Measurements from ENCODE around the gene WNT2B. TPM values are rescaled to one million over a fixed set of nuclear protein-coding genes. Genes with fewer than 3 reads are reported as not detected.

Gene WNT2B
- total RNA-seq, 1 experiment from 2014 or later: 1.6 TPM

GRCh38 chr1:112544011-112544688, 35.4 kb downstream of the WNT2B start:
- H3K27me3 ChIP-seq (ENCODE audit: control insufficient read depth, insufficient read depth, low read length): no peaks in the 10 kb centered on the region
- ChIA-PET CTCF (interaction anchor here (0.6 kb wide), 1 partner anchor 17 kb away, joined by 6 read pairs; no protein-coding TSS in a partner anchor), POLR2A (interaction anchor here (0.5 to 1.1 kb wide), 3 partner anchors 10 to 160 kb away, joined by 3 to 7 read pairs (median 4); no protein-coding TSS in a partner anchor)
- TF ChIP-seq, protein P1, sequence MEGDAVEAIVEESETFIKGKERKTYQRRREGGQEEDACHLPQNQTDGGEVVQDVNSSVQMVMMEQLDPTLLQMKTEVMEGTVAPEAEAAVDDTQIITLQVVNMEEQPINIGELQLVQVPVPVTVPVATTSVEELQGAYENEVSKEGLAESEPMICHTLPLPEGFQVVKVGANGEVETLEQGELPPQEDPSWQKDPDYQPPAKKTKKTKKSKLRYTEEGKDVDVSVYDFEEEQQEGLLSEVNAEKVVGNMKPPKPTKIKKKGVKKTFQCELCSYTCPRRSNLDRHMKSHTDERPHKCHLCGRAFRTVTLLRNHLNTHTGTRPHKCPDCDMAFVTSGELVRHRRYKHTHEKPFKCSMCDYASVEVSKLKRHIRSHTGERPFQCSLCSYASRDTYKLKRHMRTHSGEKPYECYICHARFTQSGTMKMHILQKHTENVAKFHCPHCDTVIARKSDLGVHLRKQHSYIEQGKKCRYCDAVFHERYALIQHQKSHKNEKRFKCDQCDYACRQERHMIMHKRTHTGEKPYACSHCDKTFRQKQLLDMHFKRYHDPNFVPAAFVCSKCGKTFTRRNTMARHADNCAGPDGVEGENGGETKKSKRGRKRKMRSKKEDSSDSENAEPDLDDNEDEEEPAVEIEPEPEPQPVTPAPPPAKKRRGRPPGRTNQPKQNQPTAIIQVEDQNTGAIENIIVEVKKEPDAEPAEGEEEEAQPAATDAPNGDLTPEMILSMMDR (IDR thresholded peaks at IDR 0.05): no peak
- TF ChIP-seq POLR2AphosphoS5 (IDR thresholded peaks at IDR 0.05; ENCODE audit: low read depth, low read length): no peak
- TF ChIP-seq, protein P2, sequence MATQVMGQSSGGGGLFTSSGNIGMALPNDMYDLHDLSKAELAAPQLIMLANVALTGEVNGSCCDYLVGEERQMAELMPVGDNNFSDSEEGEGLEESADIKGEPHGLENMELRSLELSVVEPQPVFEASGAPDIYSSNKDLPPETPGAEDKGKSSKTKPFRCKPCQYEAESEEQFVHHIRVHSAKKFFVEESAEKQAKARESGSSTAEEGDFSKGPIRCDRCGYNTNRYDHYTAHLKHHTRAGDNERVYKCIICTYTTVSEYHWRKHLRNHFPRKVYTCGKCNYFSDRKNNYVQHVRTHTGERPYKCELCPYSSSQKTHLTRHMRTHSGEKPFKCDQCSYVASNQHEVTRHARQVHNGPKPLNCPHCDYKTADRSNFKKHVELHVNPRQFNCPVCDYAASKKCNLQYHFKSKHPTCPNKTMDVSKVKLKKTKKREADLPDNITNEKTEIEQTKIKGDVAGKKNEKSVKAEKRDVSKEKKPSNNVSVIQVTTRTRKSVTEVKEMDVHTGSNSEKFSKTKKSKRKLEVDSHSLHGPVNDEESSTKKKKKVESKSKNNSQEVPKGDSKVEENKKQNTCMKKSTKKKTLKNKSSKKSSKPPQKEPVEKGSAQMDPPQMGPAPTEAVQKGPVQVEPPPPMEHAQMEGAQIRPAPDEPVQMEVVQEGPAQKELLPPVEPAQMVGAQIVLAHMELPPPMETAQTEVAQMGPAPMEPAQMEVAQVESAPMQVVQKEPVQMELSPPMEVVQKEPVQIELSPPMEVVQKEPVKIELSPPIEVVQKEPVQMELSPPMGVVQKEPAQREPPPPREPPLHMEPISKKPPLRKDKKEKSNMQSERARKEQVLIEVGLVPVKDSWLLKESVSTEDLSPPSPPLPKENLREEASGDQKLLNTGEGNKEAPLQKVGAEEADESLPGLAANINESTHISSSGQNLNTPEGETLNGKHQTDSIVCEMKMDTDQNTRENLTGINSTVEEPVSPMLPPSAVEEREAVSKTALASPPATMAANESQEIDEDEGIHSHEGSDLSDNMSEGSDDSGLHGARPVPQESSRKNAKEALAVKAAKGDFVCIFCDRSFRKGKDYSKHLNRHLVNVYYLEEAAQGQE (IDR thresholded peaks at IDR 0.05; ENCODE audit: insufficient read depth in 1 of 2, low read depth in 2 of 2, low read length in 1 of 2): no peak
- no peak for TF ChIP-seq TCF7L2 (IDR thresholded peaks at IDR 0.05; ENCODE audit: low read depth, low read length)
- no peak for TF ChIP-seq SIN3A (IDR thresholded peaks at IDR 0.05; ENCODE audit: borderline replicate concordance, insufficient read depth, low read depth, low read length)
- intact Hi-C loops (cut with micrococcal nuclease; ENCODE audit: unreplicated experiment): no loop called here
- no peaks in the 10 kb centered on the region for H3K9me3 ChIP-seq (ENCODE audit: control insufficient read depth, insufficient read depth, low read depth, low read length)
- no TSS peak for BruUV-seq (replicated peaks)
- H3K4me3 ChIP-seq (ENCODE audit: low read depth in 2 of 2, low read length in 2 of 2): no peak overlapping the region
- H3K4me1 ChIP-seq (ENCODE audit: control insufficient read depth, insufficient read depth, low read length): peaks cover 14% of the 10 kb centered on the region; the same call in 1 of the 2 replicates
- in situ Hi-C loops (cut with HindIII; ENCODE audit: low pct_unique_long_range_greater_than_20kb, low sequenced_read_pairs): no loop called here
- peaks cover 3% of the 10 kb centered on the region; the same call in 1 of the 2 replicates for H3K36me3 ChIP-seq (ENCODE audit: control insufficient read depth, insufficient read depth, low read length)
- ATAC-seq (peak; percentile 88), DNase-seq (ENCODE audit: low read depth, low spot score) (peak; percentile 77)
- H3K27ac ChIP-seq (ENCODE audit: low read length): peak overlapping the region; percentile 70; the same call in 1 of the 2 replicates

DNA sequence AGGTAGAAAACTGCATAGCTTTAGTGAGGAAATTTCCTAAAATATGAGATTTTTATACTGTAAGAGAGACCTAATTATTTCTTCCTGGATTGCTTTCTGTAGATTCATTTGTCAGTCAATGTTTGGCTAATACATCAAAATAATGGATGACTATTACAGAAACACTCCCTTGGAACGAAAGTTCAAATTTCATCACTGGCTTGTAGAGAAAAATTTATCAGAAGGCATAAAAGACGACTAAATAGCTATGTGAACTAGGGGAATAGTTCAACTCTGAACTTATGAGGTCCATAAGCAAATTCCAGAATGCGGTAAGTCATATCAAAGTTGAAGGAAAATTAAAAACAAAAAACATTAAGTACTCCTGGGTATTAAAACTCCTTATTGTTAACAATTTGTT, 36.0 kb downstream of the WNT2B start:
- H3K4me3 ChIP-seq (ENCODE audit: low read depth in 2 of 2, low read length in 2 of 2): no peak overlapping the region
- H3K27me3 ChIP-seq (ENCODE audit: control insufficient read depth, insufficient read depth, low read length): no peaks in the 10 kb centered on the region
- H3K9me3 ChIP-seq (ENCODE audit: control insufficient read depth, insufficient read depth, low read depth, low read length): no peaks in the 10 kb centered on the region
- DNase-seq (ENCODE audit: low read depth, low spot score) (no peak), ATAC-seq (no peak)
- intact Hi-C loops (cut with micrococcal nuclease; ENCODE audit: unreplicated experiment) (no loop called here), in situ Hi-C loops (cut with HindIII; ENCODE audit: low pct_unique_long_range_greater_than_20kb, low sequenced_read_pairs) (no loop called here)
- peaks cover 14% of the 10 kb centered on the region; the same call in 1 of the 2 replicates for H3K4me1 ChIP-seq (ENCODE audit: control insufficient read depth, insufficient read depth, low read length)
- no TSS peak for BruUV-seq (replicated peaks)
- peaks cover 3% of the 10 kb centered on the region; the same call in 1 of the 2 replicates for H3K36me3 ChIP-seq (ENCODE audit: control insufficient read depth, insufficient read depth, low read length)
- TF ChIP-seq TCF7L2 (IDR thresholded peaks at IDR 0.05; ENCODE audit: low read depth, low read length) (no peak), SIN3A (IDR thresholded peaks at IDR 0.05; ENCODE audit: borderline replicate concordance, insufficient read depth, low read depth, low read length) (no peak), POLR2AphosphoS5 (IDR thresholded peaks at IDR 0.05; ENCODE audit: low read depth, low read length) (no peak)
- TF ChIP-seq, protein P1 (IDR thresholded peaks at IDR 0.05): no peak
- TF ChIP-seq, protein P2 (IDR thresholded peaks at IDR 0.05; ENCODE audit: insufficient read depth in 1 of 2, low read depth in 2 of 2, low read length in 1 of 2): no peak
- peak overlapping the region; percentile 70; the same call in 1 of the 2 replicates for H3K27ac ChIP-seq (ENCODE audit: low read length)
- POLR2A ChIA-PET: interaction anchor here (0.5 to 1.1 kb wide), 3 partner anchors 31 to 161 kb away, joined by 3 to 13 read pairs (median 7); no protein-coding TSS in a partner anchor
- CTCF ChIA-PET: no interaction called here

All from Panc1 (cell line).